Sigmoid colon (tissue), 7 donors: Measurements from ENCODE around the gene TLCD2. TPM values are rescaled to one million over a fixed set of nuclear protein-coding genes. Genes with fewer than 3 reads are reported as not detected.
"Not testable (repeated sequence)": the region's sequence is repeated elsewhere in the genome, so short reads cannot be mapped to it uniquely, and the experiment has no call there.

Experiments
- DNase-seq: peaks from one replicate; pipeline ENCODE4 v3.0.0-alpha.2; 2019
- H3K27ac ChIP-seq, 4 donors: fragments of 200-600 bp; sonication (generic); one replicate each; pipeline ENCODE4 v1.5.1; 2016 to 2019; ENCODE audit warnings: mild to moderate bottlenecking in 1 of 4
- H3K27me3 ChIP-seq, 3 donors: fragments of 200-600 bp; sonication (generic); one replicate each; pipeline ENCODE4 v1.5.1; 2019; ENCODE audit warnings: mild to moderate bottlenecking in 1 of 3
- H3K36me3 ChIP-seq, 4 donors: fragments of 200-600 bp; sonication (generic); one replicate each; pipeline ENCODE4 v1.5.1; 2016 to 2019
- H3K4me1 ChIP-seq, 4 donors: fragments of 200-600 bp; sonication (generic); one replicate each; pipeline ENCODE4 v1.5.1; 2017 to 2019
- H3K4me3 ChIP-seq, 4 donors: fragments of 200-600 bp; sonication (generic); one replicate each; pipeline ENCODE4 v1.5.1; 2017 to 2019; ENCODE audit warnings: mild to moderate bottlenecking in 2 of 4, moderate library complexity in 1 of 4
- H3K9me3 ChIP-seq, 4 donors: fragments of 200-600 bp in 3 of 4; sonication (generic) in 3 of 4; one replicate each; pipeline versions ENCODE4 v1.5.1 to v1.6.1; 2013 to 2019
- CTCF ChIP-seq, 4 experiments: fragments of 450-650 bp in 3 of 4; fragments of 200-600 bp in 1 of 4; IDR thresholded peaks; one replicate each; pipeline ENCODE4 v1.5.1; 2016 to 2019; ENCODE audit warnings: antibody characterized with exemption in 4 of 4, mild to moderate bottlenecking in 3 of 4, moderate library complexity in 2 of 4
- EP300 ChIP-seq, 4 donors: sonication (generic); formaldehyde crosslinking; IDR thresholded peaks; one replicate each; pipeline ENCODE4 v1.6.1; 2017; ENCODE audit warnings: antibody characterized with exemption in 4 of 4
- POLR2A ChIP-seq, 2 donors: fragments of 450-650 bp; IDR thresholded peaks; one replicate each; pipeline ENCODE4 v1.6.1; 2016; ENCODE audit warnings: antibody characterized with exemption in 2 of 2, mild to moderate bottlenecking in 2 of 2, moderate library complexity in 2 of 2
- POLR2AphosphoS5 ChIP-seq, 4 donors: sonication (generic); formaldehyde crosslinking; IDR thresholded peaks; one replicate each; pipeline ENCODE4 v1.6.1; 2017; ENCODE audit warnings: antibody characterized with exemption in 4 of 4
- WGBS, 2 donors: extraction: QIAGEN DNeasy Blood & Tissue Kit; methylation state at CpG; one replicate each; pipeline ENCODE4 v1.1.7; 2013; 5-methylcytosine and 5-hydroxymethylcytosine counted together
- intact Hi-C: fragments of 100-400 bp; cut with DNase I; formaldehyde crosslinking; loops from one replicate; pipeline ENCODE4 v1.15.1; 2023
- polyA plus RNA-seq, 3 donors: library from polyadenylated mRNA; stranded (reverse); fragments of 200-250 nt; gene quantifications; one replicate each; pipeline ENCODE4 v1.2.3, GENCODE V29; 2013
- total RNA-seq, 4 donors: library from RNA; depleted of rRNA; stranded (reverse); fragments of >200 nt; gene quantifications; one replicate each; pipeline ENCODE4 v1.1.0, GENCODE V29; 2016
- donor health status: healthy with polysubstance abuse.
- donor health status: Bipolar disorder and iron deficiency.
- donor health status: healthy.

TLCD2 gene
- total and polyA plus RNA-seq, 7 donors, result 2.6 to 23.2 (median 5.4) TPM

GRCh38 chr17:1686086-1686485 is 24.1 kb downstream of the TLCD2 start:
- TF ChIP-seq EP300 (IDR thresholded peaks at IDR 0.05), result no peak
- Histone ChIP-seq H3K9me3 (no peaks in the 10 kb centered on the region), H3K27me3 (no peaks in the 10 kb centered on the region), H3K4me1 (peaks cover 0 to 28% (median 26%) of the 10 kb centered on the region in 4 donors), H3K36me3 (peaks cover 10 to 23% (median 13%) of the 10 kb centered on the region in 4 donors), H3K27ac (no peak overlapping the region), H3K4me3 (no peak overlapping the region)
- intact Hi-C loops, result no loop called here
- WGBS, 2 donors, result 89 to 93% methylated on average over 7 of the region's 7 CpGs
- no peak for DNase-seq

DNA sequence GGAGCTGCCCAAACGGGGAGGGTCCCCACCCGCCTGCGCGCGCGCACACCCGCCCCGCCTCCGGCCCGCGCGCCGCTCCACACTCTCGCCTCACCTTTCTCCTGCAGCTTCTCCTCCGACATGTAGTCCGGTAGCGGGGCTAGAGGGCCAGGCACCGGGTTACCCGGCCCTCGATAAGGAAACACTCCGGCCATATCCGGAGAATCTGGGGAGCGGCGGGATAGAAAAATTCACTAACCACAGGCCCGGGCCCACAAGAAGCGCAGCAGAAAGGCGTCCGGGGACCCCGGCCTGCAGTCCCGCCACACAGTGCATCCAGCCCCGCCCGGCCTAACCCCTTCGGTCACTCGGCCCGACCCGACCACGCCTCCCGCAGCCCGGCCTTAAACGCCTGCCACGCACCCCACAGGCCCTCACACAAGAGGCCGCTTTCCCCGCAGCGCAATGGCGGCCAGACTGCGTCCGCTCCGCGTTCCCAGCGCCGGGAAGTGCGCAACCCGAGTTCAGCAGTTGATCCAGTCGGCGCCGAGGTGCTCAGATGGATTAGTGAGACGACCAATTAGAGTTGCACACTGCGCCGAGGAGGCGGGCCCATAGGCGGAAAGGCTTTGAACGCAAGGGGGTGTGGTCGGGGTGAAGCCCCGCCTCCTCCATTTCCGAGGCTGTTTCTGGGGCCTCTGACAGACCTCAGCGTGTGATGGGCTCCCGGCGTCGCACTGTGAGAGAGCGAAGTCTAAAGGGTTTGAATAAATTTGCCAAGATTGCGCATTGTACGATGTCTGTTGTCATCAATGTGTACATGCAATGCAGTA is 25.6 kb downstream of the TLCD2 start, which contains the start of gene PRPF8:
TSS of gene PRPF8 (minus strand) at position 490 of the 812 bp plus-strand sequence. CDS start at position 194, 296 bp downstream.
- Histone ChIP-seq H3K27me3 (no peaks in the 10 kb centered on the region), H3K4me1 (peaks cover 0 to 28% (median 26%) of the 10 kb centered on the region in 4 donors), H3K36me3 (peaks cover 23 to 38% (median 28%) of the 10 kb centered on the region in 4 donors), H3K4me3 (peak within 1 kb of the TSS; percentile 82 to 97 (median 90)), H3K27ac (peak within 1 kb of the TSS; percentile 91 to 98 (median 96)), H3K9me3 (no peaks in the 10 kb centered on the region)
- 0% methylated on average over 72 of the region's 72 CpGs for WGBS, 2 donors
- intact Hi-C loops, result loop anchor here (1.0 to 2.0 kb wide), 2 partner anchors 26 to 35 kb away; partner anchors contain the start of genes RILP and TLCD2
- no peak for TF ChIP-seq CTCF (IDR thresholded peaks at IDR 0.05)
- peak; percentile 98 for TF ChIP-seq POLR2A (IDR thresholded peaks at IDR 0.05)
- TF ChIP-seq POLR2AphosphoS5 (IDR thresholded peaks at IDR 0.05), result peak; percentile 100
- DNase-seq, result peak; percentile 99

- intact Hi-C loops, result no loop called here
- DNase-seq, result no peak
- H3K36me3 ChIP-seq, result peaks cover 34 to 50% (median 39%) of the 10 kb centered on the region in 4 donors
- peak overlapping the region; percentile 91 to 98 (median 96) for H3K27ac ChIP-seq
- H3K9me3 ChIP-seq, result no peaks in the 10 kb centered on the region
- peaks cover 0 to 28% (median 26%) of the 10 kb centered on the region in 4 donors for H3K4me1 ChIP-seq
- H3K4me3 ChIP-seq, result peak overlapping the region; percentile 82 to 97 (median 90)
- WGBS, 2 donors, result 78 to 80% methylated on average over 5 of the region's 5 CpGs
- TF ChIP-seq CTCF (IDR thresholded peaks at IDR 0.05), result no peak
- no peak for TF ChIP-seq POLR2AphosphoS5 (IDR thresholded peaks at IDR 0.05)
- H3K27me3 ChIP-seq, result no peaks in the 10 kb centered on the region
These were observed 26.7 kb downstream of the TLCD2 start for GRCh38 chr17:1683459-1683858.

GRCh38 chr17:1676401-1676800 is 33.8 kb downstream of the TLCD2 start:
- no peak overlapping the region for H3K4me3 ChIP-seq
- peaks cover 87 to 100% (median 97%) of the 10 kb centered on the region in 4 donors for H3K36me3 ChIP-seq
- TF ChIP-seq POLR2A (IDR thresholded peaks at IDR 0.05) (no peak), CTCF (IDR thresholded peaks at IDR 0.05) (no peak), POLR2AphosphoS5 (IDR thresholded peaks at IDR 0.05) (no peak), EP300 (IDR thresholded peaks at IDR 0.05) (no peak)
- H3K9me3 ChIP-seq, result no peaks in the 10 kb centered on the region
- H3K4me1 ChIP-seq, result no peaks in the 10 kb centered on the region
- no peaks in the 10 kb centered on the region for H3K27me3 ChIP-seq
- intact Hi-C loops, result no loop called here
- H3K27ac ChIP-seq, result no peak overlapping the region
- 92 to 97% methylated on average over 13 of the region's 13 CpGs for WGBS, 2 donors
- no peak for DNase-seq

GRCh38 chr17:1673041-1673785 is 37.0 kb downstream of the TLCD2 start:
- peaks cover 0 to 19% (median 14%) of the 10 kb centered on the region in 4 donors for H3K4me1 ChIP-seq
- H3K9me3 ChIP-seq, result no peaks in the 10 kb centered on the region
- 90 to 94% methylated on average over 26 of the region's 26 CpGs for WGBS, 2 donors
- H3K27ac ChIP-seq, result no peak overlapping the region
- H3K4me3 ChIP-seq, result no peak overlapping the region
- peak; percentile 67 for DNase-seq
- intact Hi-C loops, result no loop called here
- no peaks in the 10 kb centered on the region for H3K27me3 ChIP-seq
- no peak for TF ChIP-seq EP300 (IDR thresholded peaks at IDR 0.05)
- no peak for TF ChIP-seq CTCF (IDR thresholded peaks at IDR 0.05)
- TF ChIP-seq POLR2AphosphoS5 (IDR thresholded peaks at IDR 0.05), result no peak
- no peak for TF ChIP-seq POLR2A (IDR thresholded peaks at IDR 0.05)
- peaks cover 73 to 97% (median 85%) of the 10 kb centered on the region in 4 donors for H3K36me3 ChIP-seq

GRCh38 chr17:1663934-1664333 is 46.2 kb downstream of the TLCD2 start:
- DNase-seq, H3K9me3 ChIP-seq, H3K27ac ChIP-seq, H3K4me3 ChIP-seq, intact Hi-C loops, H3K27me3 ChIP-seq: not testable (repeated sequence)
- WGBS, 2 donors, result 94 to 96% methylated on average over 5 of the region's 5 CpGs
- Histone ChIP-seq H3K4me1 (peaks cover 0 to 12% (median 1%) of the 10 kb centered on the region in 4 donors), H3K36me3 (peaks cover 34 to 96% (median 56%) of the 10 kb centered on the region in 4 donors)
